HT-29 (cell line): Measurements from ENCODE around the gene TRIM5. TPM values are rescaled to one million over a fixed set of nuclear protein-coding genes. Genes with fewer than 3 reads are reported as not detected.

Source experiments
- DNase-seq: peaks from one replicate; pipeline ENCODE4 v3.0.0-alpha.2; 2015; ENCODE audit warnings: low spot score
- total RNA-seq: library from RNA; depleted of rRNA; stranded (reverse); fragments of >200 nt; shearing (Covaris generic); gene quantifications from 2 replicates; pipeline ENCODE4 v1.2.3, GENCODE V29; 2014; rRNA removed

The TRIM5 gene
- total RNA-seq, 1 experiment from 2014 or later, result 11.0 TPM

DNA sequence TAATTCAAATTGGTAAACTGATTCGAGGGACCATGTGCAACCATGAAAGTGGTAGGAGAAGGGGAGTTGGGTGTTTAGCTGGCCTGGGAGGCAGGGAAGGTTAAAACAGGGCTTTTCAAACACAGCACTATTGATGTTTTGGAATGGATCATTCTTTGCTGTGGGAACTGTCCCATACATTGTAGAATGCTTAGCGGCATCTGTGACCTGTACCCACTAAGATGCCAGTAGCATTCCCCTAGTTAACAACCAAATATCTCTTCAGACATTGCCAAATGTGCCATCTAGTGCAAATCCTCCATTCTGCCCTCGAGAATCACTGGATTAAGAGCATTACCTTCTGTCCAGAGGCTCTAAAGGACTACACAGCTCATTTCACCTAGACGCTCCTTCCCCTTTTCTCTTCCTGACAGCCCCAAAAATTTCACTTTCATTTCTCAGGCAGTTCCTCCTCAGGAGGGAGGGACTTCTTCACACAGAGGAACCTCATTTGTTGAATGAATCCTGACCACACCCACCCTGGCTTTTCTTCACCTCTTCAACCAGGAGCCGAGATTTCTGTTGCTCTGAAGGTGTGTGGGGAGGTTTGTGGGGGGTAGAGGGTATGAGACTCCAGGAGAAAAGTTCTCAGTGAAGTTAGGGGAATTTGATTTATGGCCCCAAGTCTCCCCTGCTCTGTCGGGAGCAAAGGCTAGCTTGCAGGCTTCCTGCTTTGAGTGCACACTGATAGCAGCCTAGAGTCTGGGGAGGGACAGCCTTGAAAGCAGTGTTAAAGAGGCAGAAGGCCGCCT, 60.2 kb downstream of the TRIM5 start, which contains the start of gene TRIM34:
TSS of gene TRIM34 (plus strand) at position 513 of the 791 bp plus-strand sequence. CDS start 7,331 bp downstream, outside the sequence.
- DNase-seq, result peak; percentile 69

DNA sequence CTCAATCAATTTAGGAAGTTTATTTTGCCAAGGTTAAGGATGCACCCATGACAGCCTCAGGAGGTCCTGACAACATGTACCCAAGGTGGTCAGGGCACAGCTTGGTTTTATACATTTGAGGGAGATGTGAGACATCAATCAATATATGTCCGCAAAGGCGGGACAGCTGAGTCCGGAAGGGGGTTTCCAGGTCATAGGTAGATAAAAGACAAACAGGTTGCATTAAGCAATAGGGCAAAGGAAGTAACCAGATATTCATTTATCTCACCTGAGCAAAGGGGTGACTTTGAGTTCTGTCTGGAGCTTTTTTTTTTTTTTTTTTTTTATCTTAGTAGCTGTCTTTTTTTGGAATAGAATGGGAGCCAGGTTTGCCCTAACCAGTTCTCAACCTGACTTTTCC, 62.1 kb downstream of the TRIM5 start:
- no peak for DNase-seq

DNA sequence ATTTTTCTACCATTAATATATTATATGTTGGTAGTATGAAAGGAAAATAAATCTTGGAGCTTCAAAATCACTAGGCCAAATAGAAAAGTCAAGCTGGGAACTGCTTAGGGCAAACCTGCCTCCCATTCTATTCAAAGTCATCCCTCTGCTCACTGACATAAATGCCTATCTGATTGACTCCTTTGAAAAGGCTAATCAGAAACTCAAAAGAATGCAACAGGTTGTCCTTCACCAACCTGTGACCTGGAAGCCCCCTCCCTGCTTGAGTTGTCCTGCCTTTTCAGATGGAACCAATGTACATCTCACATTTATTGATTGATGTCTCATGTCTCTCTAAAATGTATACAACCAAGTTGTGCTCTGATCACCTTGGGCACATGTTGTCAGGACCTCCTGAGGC, 63.3 kb downstream of the TRIM5 start:
- no peak for DNase-seq

DNA sequence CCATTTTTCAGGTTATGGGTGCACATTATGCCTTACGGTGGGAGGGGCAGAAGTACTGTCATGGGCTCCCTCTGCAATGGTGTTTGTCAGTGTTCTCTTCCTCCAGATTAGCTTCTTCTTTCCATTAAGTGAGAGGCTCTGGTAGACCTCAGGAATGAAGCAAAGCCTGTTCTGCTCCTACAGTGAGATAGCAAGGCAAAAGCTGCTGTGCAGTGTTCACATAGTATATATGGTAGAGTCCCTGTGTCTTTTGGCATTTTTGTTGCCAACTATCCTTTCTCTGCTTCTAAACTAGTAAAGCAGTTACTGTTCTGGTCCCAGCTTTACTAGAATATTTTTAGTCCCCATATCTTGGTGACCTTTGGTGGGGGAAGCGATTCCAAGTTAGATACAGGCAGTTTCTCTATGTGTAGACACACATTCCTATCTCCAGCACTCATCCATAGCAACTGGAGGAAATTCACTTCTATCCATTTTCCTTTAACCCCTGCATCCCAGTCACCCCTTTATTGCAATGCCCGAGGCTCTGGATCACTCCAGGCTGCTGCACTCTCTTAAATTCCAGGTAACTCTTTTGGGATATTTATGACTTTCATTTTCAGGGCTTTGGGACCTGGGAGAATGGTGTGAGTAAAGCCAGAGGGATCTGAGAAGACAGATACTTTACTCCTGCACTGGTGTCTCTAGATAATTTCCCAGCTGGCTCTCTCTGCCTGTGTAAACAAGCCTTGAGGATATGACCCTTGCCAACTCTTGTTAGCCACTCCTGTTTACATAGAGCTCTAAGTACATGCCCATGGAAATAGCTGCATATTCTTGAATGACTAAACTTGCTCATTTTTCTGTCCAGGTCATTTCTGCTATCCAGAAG, 64.0 kb downstream of the TRIM5 start:
- DNase-seq, result peak; percentile 68

DNA sequence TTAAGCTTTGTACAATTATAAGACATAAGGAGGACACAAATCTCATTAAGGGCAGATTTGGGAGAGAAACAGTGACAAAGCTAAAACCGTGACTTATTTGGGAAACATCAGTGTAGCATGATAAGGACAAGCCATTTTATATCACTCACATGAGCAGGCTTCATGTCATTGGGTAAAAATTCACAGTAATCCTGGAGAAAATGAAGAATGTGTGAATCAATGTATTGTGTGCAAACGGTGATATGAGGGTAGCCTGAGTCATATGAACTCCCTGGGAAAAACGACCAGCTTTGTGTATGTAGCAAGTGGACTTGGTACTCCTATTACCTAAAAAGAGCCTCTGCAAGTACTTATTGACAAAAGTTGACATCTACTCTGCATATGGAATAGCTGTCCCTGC, 66.1 kb downstream of the TRIM5 start:
- DNase-seq, result no peak

Other genes with a start within 250 kb of the TRIM5 start
- gene OR51I1, start 243.6 kb downstream of the TRIM5 start, total RNA-seq, result not detected in 2 replicates
- not detected in 2 replicates for gene OR51I2, start 235.8 kb downstream of the TRIM5 start, total RNA-seq
- gene OR52D1, start 196.4 kb downstream of the TRIM5 start, total RNA-seq, result not detected in 2 replicates
- not detected in 2 replicates for gene UBQLN3, start 175.1 kb downstream of the TRIM5 start, total RNA-seq
- not detected in 2 replicates for gene UBQLNL, start 168.4 kb downstream of the TRIM5 start, total RNA-seq
- gene OR52H1, start 136.5 kb downstream of the TRIM5 start, total RNA-seq, result not detected in 2 replicates
- not detected in 2 replicates for gene OR52B6, start 104.2 kb downstream of the TRIM5 start, total RNA-seq
- 0.47 and 2.7 TPM in 2 replicates for gene TRIM6, start 88.4 kb downstream of the TRIM5 start, total RNA-seq
- 2.8 and 4.7 TPM in 2 replicates for gene TRIM34, start 60.1 kb downstream of the TRIM5 start, total RNA-seq
- 0.33 TPM in 1 of 2 replicates, not detected in the other for gene TRIM22, start 4.7 kb upstream of the TRIM5 start, total RNA-seq
- gene OR56B1, start 51.4 kb upstream of the TRIM5 start, total RNA-seq, result not detected in 2 replicates
- gene OR52N4, start 69.2 kb upstream of the TRIM5 start, total RNA-seq, result not detected in 2 replicates
- not detected in 2 replicates for gene OR52N5, start 98.3 kb upstream of the TRIM5 start, total RNA-seq
- not detected in 2 replicates for gene OR52N1, start 106.2 kb upstream of the TRIM5 start, total RNA-seq
- gene OR52N2, start 123.8 kb upstream of the TRIM5 start, total RNA-seq, result not detected in 2 replicates
- not detected in 2 replicates for gene OR52E6, start 156.8 kb upstream of the TRIM5 start, total RNA-seq
- not detected in 2 replicates for gene OR52E8, start 172.6 kb upstream of the TRIM5 start, total RNA-seq
- gene OR52E4, start 195.6 kb upstream of the TRIM5 start, total RNA-seq, result not detected in 2 replicates
- not detected in 2 replicates for gene OR52E5, start 208.1 kb upstream of the TRIM5 start, total RNA-seq